HG02970 (cell line): ENCODE results near the gene TMEM120A.

Experiments used
- ATAC-seq: cut with Tn5 transposase; IDR thresholded peaks from one replicate; pipeline ENCODE4 v1.9.1; 2021; ENCODE audit warnings: mild to moderate bottlenecking, moderate library complexity, moderate number of reproducible peaks; ENCODE audit not compliant: unreplicated experiment, low FRiP score

TMEM120A gene

GRCh38 chr7:75981453-75982305, 12.7 kb downstream of the TMEM120A start:
- no peak for ATAC-seq

- no peak for ATAC-seq
These were observed 13.3 kb downstream of the TMEM120A start for GRCh38 chr7:75981203-75981452.

GRCh38 chr7:75980430-75981202, 13.8 kb downstream of the TMEM120A start:
- ATAC-seq = no peak

- ATAC-seq = no peak
These were observed 14.5 kb downstream of the TMEM120A start for GRCh38 chr7:75979759-75980429.

GRCh38 chr7:75977743-75978142, 16.7 kb downstream of the TMEM120A start:
- ATAC-seq = no peak

GRCh38 chr7:75971961-75972763, 22.2 kb downstream of the TMEM120A start:
- no peak for ATAC-seq

GRCh38 chr7:75971309-75971960, 23.0 kb downstream of the TMEM120A start:
- no peak for ATAC-seq

GRCh38 chr7:75969704-75970498, 24.5 kb downstream of the TMEM120A start:
- no peak for ATAC-seq

GRCh38 chr7:75969182-75969581, 25.2 kb downstream of the TMEM120A start:
- no peak for ATAC-seq

GRCh38 chr7:75968561-75969001, 25.8 kb downstream of the TMEM120A start:
- ATAC-seq = no peak

GRCh38 chr7:75968012-75968411, 26.4 kb downstream of the TMEM120A start:
- ATAC-seq = no peak

- no peak for ATAC-seq
These were observed 26.9 kb downstream of the TMEM120A start for GRCh38 chr7:75967487-75967997.

GRCh38 chr7:75967055-75967454, 27.3 kb downstream of the TMEM120A start:
- no peak for ATAC-seq

GRCh38 chr7:75966190-75966961, 28.0 kb downstream of the TMEM120A start:
- ATAC-seq = no peak

- ATAC-seq = no peak
These were observed 28.8 kb downstream of the TMEM120A start for GRCh38 chr7:75965617-75966016.

- ATAC-seq = no peak
These were observed 30.9 kb downstream of the TMEM120A start for GRCh38 chr7:75963381-75963995.

GRCh38 chr7:75962607-75963380, 31.6 kb downstream of the TMEM120A start:
- no peak for ATAC-seq
